Right lung (tissue), 5 donors: ENCODE results near the gene AP5B1. TPM values are rescaled to one million over a fixed set of nuclear protein-coding genes. Genes with fewer than 3 reads are reported as not detected.

Experiments used
- DNase-seq, 2 donors: peaks; one replicate each; pipeline ENCODE4 v3.0.0-alpha.2; 2013
- polyA plus RNA-seq, 5 donors: library from polyadenylated mRNA; unstranded; fragments of 120-200 nt; gene quantifications; one replicate each; pipeline versions ENCODE4 v1.2.1 to v1.2.3, GENCODE V29; 2013; ENCODE audit warnings: inconsistent platforms in 1 of 5, low replicate concordance in 1 of 5; ENCODE audit not compliant: insufficient read length in 5 of 5, insufficient read depth in 1 of 5

AP5B1 gene
- polyA plus RNA-seq, 5 donors, result 2.2 to 4.2 (median 3.4) TPM

DNA sequence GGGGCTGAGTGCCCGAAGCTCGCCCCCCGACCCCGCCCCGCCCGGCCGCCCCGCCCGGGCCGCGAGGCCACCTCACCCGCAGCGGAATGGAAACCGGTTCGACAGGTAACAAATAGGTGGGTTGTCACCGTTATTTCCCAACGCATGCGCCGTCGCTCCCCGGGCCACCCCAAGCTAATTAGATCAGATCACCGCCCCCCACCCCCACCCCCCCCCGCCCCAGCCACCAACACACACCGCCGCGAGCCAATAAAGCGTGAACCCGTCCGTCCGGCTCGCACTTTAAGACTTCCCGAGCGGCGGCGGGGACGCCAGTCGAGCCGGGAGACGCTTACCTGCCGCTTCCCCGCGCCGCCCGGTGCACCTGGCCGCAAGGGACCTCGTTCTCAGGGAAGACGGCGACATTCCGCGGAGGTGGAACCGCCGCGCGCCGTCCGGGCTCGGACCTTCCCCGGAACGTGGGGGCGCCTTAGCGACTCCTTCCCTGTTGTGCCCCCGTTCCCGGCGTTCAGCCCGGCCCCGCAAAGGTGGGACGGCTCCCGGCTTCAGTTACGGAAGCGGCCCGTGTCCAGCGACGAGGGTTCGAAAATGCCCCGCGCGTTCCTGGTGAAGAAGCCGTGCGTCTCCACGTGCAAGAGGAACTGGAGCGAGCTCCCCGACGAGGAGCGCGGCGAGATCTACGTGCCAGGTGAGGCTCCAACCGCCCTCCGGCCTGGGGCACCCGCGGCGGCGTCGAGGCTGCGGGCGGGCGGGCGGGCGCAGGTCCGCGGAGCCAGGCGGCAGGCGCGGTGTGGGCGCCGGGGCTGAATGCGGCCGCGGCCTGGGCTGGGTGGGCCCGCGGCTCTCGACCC is 6.2 kb upstream of the AP5B1 start, which contains the start of gene OVOL1:
Gene OVOL1, plus strand, starts transcription at position 278 of the 851 bp plus-strand sequence. Its CDS starts 311 bp downstream, at position 589.
- no peak for DNase-seq

GRCh38 chr11:65786008-65786785 is 5.4 kb upstream of the AP5B1 start:
- DNase-seq, result no peak

GRCh38 chr11:65785319-65786007 is 4.7 kb upstream of the AP5B1 start:
- DNase-seq, result no peak

DNA sequence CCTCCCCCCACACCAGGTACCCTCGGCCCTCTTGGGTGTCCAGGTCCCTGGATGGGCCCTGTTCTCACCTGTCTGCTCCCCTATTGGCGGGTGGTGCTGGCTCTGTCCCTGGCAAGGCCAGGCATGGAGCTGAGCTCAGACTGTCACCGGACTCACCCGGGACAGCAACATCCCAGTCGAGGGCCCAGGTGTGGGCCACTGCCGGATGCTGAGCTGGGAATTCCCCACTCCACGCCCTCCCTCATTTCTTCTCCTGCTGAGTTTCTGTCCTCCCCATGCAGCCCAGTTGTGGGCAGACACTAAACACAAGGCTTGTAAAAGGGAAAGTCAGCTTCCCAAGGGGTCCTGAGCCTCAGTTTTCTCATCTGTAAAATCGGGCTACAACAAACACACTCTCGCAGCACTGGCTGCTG is 2.0 kb upstream of the AP5B1 start:
- DNase-seq, result no peak

GRCh38 chr11:65781962-65782815 is 1.4 kb upstream of the AP5B1 start:
- no peak for DNase-seq

GRCh38 chr11:65781152-65781961 is 581 bp upstream of the AP5B1 start:
- DNase-seq, result no peak

- peak in 1 of 2 donors; percentile 42 for DNase-seq
Measured at GRCh38 chr11:65779919-65780769, 632 bp downstream of the AP5B1 start.

- DNase-seq, result no peak
Measured at GRCh38 chr11:65779669-65779918, 1.2 kb downstream of the AP5B1 start.

DNA sequence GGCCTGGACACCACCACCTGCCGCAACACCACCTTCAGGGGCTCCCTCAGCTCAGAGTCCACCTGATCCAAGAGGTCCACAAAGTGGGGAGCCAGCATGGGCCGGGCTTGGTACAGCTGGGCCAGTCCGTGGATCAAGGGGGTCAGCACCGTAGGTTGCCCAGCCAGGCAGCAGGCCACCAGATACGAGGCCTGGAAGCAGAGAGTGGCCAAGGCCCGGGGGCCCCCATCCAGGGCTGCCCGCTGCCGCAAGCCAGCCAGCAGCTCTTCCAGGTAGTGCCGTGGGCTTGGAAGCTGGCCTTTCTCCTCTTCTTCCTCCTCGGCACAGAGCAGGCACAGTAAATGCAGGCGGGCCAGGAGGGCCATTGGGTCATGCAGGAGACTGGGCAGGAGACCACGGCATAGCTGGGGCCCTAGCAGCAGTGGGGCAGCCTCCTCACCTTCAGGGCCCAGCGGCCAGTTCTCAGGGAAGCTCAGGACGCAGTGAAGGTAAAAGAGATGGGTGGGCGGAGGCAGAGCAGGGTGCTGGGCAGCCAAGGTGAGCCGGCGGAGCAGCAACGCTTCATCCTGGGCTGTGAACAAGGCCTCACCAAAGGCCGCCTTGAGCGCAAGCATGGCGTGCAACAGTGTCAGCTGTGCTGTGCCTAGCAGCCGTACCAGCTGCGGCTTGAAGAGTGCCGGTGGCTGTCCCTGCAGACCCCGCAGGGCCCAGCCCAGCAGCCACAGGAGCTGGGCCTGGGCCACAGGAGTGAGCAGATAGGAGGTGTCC is 1.7 kb downstream of the AP5B1 start:
- no peak for DNase-seq

DNA sequence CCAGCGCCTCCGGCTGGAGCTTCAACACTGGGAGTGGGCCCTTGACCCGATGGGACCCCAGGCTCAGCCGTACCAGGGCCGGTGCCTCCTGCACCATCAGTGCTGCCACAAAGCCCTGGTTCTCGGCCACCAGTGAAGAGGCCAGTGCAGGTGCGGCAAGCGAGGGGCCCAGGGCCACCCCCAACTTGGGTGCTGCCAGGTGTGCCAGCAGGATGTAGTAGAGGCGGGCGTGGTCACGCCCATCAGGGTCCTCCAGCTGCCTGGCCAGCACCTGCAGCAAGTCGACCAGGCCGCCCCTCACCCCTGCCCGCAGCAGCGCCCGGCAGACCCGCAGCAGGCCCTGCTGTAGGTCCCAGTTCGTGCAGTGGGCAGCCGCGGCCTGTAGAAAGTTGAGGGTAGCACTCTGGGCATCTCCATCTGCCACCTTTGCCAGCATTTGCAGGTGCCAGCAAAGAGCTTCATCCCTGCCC is 2.3 kb downstream of the AP5B1 start:
- no peak for DNase-seq

- DNase-seq, result no peak
Measured at GRCh38 chr11:65777821-65778361, 2.9 kb downstream of the AP5B1 start.

- no peak for DNase-seq
Measured at GRCh38 chr11:65777241-65777640, 3.5 kb downstream of the AP5B1 start.

DNA sequence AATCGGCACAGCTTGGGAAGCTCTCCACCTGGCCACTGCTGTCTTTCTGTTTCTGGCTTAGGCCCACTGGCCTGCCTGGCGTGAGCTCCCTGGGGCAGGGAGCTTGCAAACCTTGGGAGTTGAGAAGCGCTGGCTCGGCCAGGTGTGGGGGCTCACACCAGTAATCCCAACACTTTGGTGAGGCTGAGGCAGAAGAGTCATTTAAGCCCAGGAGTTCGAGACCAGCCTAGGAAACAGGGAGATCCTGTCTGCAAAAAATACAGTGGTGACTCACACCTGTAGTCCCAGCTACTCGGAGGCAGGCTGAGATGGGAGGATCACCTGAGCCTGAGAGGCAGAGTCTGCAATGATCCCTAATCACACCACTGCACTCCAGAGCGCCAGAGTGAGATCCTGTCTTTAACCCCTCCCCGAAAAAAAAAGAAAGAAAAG is 4.0 kb downstream of the AP5B1 start:
- DNase-seq, result no peak

DNA sequence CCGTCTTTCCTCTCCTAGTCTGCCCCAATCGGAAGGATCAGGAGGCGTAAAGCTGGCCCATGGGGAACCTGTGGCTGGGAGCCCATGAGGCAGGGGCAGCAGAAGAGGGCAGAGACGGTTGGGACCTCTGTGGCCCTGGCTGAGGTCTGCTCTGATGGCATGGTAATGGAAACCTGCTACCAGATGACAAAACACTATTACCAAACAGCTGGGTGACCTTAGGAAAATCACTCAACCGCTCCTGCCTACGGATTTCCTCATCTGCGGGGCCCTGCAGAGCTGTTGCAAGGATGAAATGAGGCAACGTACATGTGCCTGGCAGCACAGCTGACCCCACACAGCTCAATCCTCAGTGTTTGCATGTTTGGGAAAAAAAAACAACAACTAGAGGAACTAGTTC is 4.6 kb downstream of the AP5B1 start:
- no peak for DNase-seq

DNA sequence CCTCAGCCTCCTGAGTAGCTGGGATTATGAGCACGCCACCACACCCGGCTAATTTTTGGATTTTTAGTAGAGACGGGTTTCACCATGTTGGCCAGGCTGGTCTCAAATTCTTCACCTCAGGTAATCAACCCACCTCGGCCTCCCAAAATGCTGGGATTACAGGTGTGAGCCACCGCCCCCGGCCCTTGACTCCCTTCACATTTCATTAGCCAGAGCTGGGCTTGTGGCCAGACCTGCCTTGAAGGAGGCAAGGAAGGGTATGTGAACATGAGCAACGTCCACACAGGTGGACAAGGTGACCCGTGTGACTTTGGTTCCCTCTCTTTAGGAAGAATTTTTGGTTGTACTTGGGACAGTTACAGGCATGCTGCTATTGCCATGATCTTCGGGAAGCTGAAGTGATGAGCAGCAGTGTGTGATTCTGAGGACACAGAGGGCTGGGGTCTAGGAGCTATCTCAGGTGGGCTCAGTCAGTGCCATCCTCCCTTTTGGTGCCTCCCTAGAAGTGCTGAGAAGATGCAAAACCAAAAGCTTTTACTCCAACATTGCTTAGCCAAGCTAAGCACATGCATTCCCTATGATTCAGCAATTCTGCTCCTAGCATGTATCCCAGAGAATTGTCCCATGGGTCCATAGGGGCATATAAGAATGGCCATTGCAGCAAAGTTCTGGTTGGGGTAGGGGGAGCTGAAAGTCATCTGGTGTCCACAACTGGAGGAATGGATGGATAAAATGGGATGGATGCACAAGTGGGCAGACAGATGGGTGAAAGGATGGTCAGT is 6.1 kb downstream of the AP5B1 start:
- DNase-seq, result no peak

DNA sequence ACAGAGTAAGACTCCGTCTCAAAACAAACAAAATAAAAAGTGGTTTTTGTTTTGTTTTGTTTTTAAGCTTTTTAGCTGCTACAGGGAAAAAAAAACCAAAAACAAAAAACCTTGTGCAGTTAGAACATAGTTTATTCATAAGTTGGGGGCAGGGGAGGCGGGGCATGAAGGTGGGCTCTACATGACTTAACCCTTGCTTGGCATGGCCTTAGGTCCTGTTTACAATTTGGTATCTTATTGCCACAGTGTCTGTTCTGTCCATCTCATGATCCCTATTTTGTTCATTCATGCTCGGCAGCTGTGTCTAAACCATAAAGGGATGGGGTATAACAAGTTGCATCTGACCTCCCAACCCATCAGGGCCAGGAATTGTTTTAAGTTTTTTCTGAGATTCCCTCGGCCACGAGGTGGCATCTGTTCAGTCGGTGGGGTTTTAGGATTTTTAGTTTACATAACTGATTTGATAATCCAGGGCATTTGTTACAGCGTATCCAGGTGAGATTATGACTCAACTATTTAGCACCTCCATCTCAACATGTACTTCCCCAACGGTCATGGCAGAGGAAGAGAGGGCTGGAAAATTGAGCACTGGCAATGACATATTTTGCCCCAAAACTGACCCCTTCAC is 6.9 kb downstream of the AP5B1 start:
- DNase-seq, result no peak

- no peak for DNase-seq
Measured at GRCh38 chr11:65771589-65772112, 9.1 kb downstream of the AP5B1 start.
